HG03103 (cell line): Measurements from ENCODE around the gene IGF2BP3.

Source experiments
- ATAC-seq: cut with Tn5 transposase; IDR thresholded peaks from one replicate; pipeline ENCODE4 v1.9.1; 2021; ENCODE audit warnings: low read depth; ENCODE audit not compliant: unreplicated experiment

Gene IGF2BP3

DNA sequence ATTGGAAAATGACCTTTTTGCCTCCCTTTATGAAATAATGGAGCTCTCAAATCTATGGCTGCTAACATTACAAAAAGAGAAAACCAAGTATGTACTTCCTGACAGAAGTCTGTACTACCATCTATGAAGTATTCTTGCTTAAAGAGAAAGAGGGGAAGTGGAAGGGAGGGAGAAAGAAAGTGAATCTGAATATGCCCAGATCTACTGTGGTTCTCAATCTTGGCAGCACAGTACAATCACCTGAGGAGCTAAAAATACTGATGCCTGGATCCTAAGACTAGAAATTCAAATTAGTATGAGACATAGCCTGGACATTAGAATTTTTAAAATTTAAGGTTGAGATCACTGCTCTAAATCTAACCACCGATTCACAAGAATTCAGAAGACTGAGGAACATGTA is 85.2 kb downstream of the IGF2BP3 start:
- no peak for ATAC-seq

GRCh38 chr7:23383225-23383624 is 87.1 kb downstream of the IGF2BP3 start:
- no peak for ATAC-seq

GRCh38 chr7:23380961-23381360 is 89.3 kb downstream of the IGF2BP3 start:
- no peak for ATAC-seq

GRCh38 chr7:23380556-23380955 is 89.7 kb downstream of the IGF2BP3 start:
- no peak for ATAC-seq

GRCh38 chr7:23378996-23379395 is 91.3 kb downstream of the IGF2BP3 start:
- no peak for ATAC-seq

GRCh38 chr7:23377134-23377533 is 93.2 kb downstream of the IGF2BP3 start:
- ATAC-seq: no peak

DNA sequence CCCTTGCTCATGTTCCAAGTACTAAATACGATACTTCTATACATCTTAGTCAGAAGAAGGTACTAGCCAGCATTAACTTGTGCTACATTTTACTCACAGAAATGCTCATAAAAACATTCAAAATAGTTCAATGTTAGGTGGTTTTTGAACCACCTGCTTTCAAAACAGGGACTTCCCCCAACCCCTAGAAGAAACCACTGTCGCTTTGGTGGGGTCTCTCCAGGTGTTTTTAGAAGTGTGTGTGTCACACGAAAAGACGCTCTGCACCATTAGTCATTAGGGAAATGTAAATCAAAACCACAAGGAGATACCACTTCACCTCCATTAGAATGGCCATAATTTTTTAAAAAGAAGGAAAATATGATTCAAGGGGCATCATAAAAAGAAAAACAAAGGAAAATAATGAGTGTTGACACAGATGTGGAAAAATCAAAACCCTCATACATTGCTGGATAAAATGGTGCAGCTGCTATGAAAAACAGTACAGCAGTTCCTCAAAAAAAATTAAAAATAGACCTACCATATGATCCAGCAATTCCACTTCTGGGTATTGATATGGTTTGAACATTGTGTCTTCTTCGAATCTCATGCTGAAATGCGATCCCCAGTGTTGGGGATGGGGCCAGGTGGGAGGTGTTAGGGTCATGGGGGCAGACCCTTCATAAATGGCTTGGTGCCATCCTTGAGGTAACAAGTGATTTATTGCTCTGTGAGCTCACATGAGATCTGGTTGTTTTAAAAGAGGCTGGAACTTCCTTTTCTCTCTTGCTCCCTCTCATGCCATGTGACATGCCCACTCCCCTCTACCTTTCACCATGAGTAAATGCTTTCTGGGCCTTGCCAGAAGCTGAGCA is 96.9 kb downstream of the IGF2BP3 start:
- ATAC-seq: peak; percentile 74

DNA sequence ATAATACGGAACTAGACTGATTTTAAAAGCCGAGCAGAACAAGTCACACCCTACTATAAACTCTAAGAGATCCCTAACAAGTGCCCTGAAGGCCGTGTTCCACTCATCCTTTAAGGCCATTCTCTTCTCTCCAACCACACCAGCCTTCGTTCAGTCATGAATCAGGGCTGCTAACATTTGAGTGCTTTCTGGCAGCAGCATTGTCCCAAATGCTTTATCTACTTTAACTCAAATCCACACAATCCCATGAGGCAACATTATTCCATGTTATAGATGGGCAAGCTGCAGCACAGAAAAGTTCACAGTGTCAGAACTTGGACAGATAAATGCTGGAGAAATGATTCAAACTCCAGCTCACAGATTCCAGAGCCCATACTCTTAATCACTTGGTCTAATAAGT is 97.7 kb downstream of the IGF2BP3 start:
- ATAC-seq: no peak

DNA sequence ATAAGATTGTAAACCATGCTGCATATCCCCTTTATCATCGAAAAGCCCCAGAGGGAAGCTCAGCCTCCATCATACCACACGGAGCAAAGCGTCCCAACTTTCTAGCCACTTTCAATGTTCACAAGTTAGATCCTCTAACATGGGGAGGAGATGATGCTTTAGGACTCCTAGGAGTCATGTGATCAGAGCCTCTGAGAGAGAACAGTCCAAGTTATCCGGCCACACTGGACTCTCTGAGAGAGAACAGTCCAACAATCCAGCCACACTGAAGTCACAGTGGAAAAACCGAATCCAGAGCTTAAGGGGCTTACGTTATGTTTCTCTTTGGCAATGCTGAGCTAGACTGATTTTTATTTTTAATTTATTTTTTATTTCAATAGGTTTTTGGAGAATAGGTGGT is 98.6 kb downstream of the IGF2BP3 start:
- ATAC-seq: no peak

GRCh38 chr7:23369695-23370404 is 100.4 kb downstream of the IGF2BP3 start:
- ATAC-seq: no peak

DNA sequence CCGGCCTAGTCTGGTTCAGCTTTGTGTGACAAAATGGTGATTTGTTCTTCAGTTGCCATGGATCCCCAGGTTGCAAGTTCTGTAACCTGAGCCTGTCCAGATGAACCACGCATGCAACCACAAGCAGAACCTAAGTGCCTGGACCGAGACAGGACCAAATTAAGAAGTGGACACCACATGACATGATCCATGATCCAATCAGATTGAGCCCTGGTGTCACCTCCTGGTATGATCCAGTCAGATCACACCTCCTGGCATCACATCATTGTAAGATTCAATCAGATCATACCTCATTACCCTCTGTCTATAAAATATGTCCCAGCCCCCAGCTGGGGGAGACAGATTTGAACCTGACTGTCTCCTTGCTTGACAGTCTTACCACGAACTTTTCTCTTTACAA is 101.2 kb downstream of the IGF2BP3 start:
- ATAC-seq: no peak

DNA sequence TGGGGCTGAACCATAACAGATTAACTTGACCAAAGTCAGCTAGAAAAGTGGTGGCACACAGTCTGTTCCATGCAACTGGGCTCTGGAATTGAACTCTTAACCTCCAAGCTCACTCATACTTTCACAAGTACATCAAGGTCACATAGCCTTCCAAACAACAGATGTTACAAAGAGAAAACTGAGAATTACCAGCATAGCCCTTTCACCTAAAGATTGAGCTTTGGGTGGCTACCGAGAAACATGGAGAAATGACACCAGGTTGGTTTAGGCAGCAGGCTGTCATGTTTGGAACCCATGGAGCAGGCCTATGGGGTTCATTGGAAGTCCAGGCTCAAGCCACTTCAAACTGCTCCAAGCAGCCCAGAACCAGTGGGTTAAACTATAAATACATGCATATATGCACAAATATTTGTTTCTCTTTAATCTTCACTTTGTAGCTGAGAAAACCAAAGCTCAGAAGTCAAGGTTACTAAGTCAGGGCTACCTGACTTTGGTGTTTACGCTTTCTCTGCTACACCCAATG is 112.1 kb downstream of the IGF2BP3 start:
- no peak for ATAC-seq

GRCh38 chr7:23357190-23358093 is 112.8 kb downstream of the IGF2BP3 start:
- no peak for ATAC-seq

GRCh38 chr7:23356726-23357125 is 113.6 kb downstream of the IGF2BP3 start:
- ATAC-seq: no peak

GRCh38 chr7:23356168-23356567 is 114.1 kb downstream of the IGF2BP3 start:
- no peak for ATAC-seq

DNA sequence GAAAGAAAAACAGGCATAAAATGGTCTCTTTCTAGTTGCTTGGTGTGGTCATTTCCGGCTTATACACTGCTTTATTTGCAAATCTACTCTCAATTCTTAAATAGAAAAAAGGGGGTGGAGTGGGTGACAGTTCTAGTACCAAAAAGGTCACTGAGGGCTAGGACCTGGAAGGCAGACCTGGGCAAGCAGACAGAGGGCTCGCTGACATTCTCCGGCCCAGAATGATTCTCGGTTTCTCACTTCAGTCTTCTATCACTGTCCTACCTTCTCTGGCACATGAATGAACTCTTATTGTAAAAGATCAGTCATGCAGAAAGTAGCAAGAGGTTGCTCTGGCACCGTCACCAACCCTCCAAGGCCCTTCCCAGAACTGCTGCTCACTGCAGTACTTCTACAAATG is 117.1 kb downstream of the IGF2BP3 start:
- no peak for ATAC-seq

- no peak for ATAC-seq
These were observed 119.8 kb downstream of the IGF2BP3 start for GRCh38 chr7:23350466-23350865.

DNA sequence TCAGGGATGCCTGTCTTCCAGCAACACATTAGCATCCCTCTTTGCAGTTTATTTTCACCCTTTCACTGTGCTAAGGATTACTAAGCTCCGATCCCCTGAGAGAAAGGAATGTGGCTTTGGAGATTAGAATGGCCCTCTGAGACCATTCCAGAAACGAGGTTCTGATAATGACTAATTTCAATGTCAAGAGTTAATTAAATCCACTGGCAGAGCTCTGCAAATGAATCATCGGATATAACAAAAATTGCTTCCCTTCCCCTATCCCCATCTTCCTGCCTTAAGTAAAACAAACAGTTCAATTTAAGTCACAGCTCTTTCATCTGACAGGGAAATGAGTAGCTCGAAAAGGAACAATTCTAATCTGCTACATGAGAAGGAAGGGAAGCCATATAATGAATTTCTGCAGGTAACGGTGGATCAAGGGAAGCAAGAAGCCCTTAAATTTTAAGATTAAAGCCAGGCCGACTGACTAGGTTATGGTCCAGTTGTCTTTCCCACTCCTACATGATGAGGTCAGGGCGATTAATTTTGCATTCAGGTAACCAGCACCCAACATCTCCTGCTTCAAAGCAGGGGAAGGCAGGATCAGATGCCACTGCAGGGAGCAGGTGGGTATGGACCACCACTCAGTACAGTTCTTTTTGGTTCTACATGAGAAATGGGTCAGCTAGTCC is 120.7 kb downstream of the IGF2BP3 start:
- ATAC-seq: no peak

- ATAC-seq: no peak
These were observed 122.6 kb downstream of the IGF2BP3 start for GRCh38 chr7:23347682-23348180.
